HepG2 (cell line): ENCODE results near the gene SLCO4A1. TPM values are rescaled to one million over a fixed set of nuclear protein-coding genes. Genes with fewer than 3 reads are reported as not detected.

Experiments
- ADNP ChIP-seq: sonication (generic); formaldehyde crosslinking; IDR thresholded peaks from 2 replicates; pipeline ENCODE4 v1.4.0; 2020; ENCODE audit warnings: missing genetic modification reagents
- ATF2 ChIP-seq: sonication (generic); formaldehyde crosslinking; IDR thresholded peaks from 2 replicates; pipeline ENCODE4 v1.4.0; 2020; ENCODE audit warnings: missing genetic modification reagents
- CCDC6 ChIP-seq: sonication (generic); formaldehyde crosslinking; IDR thresholded peaks from 2 replicates; pipeline ENCODE4 v1.8.1; 2022; ENCODE audit warnings: mild to moderate bottlenecking, missing genetic modification reagents, moderate library complexity
- ETV6 ChIP-seq: sonication (generic); formaldehyde crosslinking; conservative IDR thresholded peaks from 2 replicates; pipeline ENCODE4 v1.4.0; 2020; ENCODE audit warnings: missing genetic modification reagents
- HHEX ChIP-seq: IDR thresholded peaks from 2 replicates; pipeline ENCODE4 v1.6.1; 2016; ENCODE audit warnings: control low read depth
- KAT8 ChIP-seq: IDR thresholded peaks from 2 replicates; pipeline ENCODE4 v1.6.1; 2016; ENCODE audit warnings: missing genetic modification reagents, missing compliant biosample characterization
- PATZ1 ChIP-seq: sonication (generic); formaldehyde crosslinking; IDR thresholded peaks from 2 replicates; pipeline ENCODE4 v1.4.0; 2020; ENCODE audit warnings: missing genetic modification reagents
- PRDM10 ChIP-seq: sonication (generic); formaldehyde crosslinking; IDR thresholded peaks from 2 replicates; pipeline ENCODE4 v1.4.0; 2020; ENCODE audit warnings: low read depth, missing genetic modification reagents
- SNAPC4 ChIP-seq: sonication (generic); formaldehyde crosslinking; IDR thresholded peaks from 2 replicates; pipeline ENCODE4 v1.4.0; 2020; ENCODE audit warnings: mild to moderate bottlenecking, missing genetic modification reagents
- TSC22D2 ChIP-seq: sonication (generic); formaldehyde crosslinking; IDR thresholded peaks from 2 replicates; pipeline ENCODE4 v1.5.1; 2020; ENCODE audit warnings: missing genetic modification reagents, mild to moderate bottlenecking, borderline replicate concordance
- ZFY ChIP-seq: sonication (generic); formaldehyde crosslinking; IDR thresholded peaks from 2 replicates; pipeline ENCODE4 v1.4.0; 2020; ENCODE audit warnings: missing genetic modification reagents
- ZNF124 ChIP-seq: sonication (generic); formaldehyde crosslinking; IDR thresholded peaks from 2 replicates; pipeline ENCODE4 v1.4.0; 2020; ENCODE audit warnings: missing genetic modification reagents
- ZNF143 ChIP-seq: sonication (generic); formaldehyde crosslinking; IDR thresholded peaks from 2 replicates; pipeline ENCODE4 v1.4.0; 2020; ENCODE audit warnings: missing genetic modification reagents
- ZNF280B ChIP-seq: sonication (generic); formaldehyde crosslinking; IDR thresholded peaks from 2 replicates; pipeline ENCODE4 v1.5.0; 2020; ENCODE audit warnings: missing genetic modification reagents, mild to moderate bottlenecking, borderline replicate concordance
- ZNF567 ChIP-seq: sonication (generic); formaldehyde crosslinking; IDR thresholded peaks from 2 replicates; pipeline ENCODE4 v1.8.1; 2023; ENCODE audit warnings: mild to moderate bottlenecking, missing genetic modification reagents, borderline replicate concordance
- polyA plus RNA-seq, 8 experiments: library from polyadenylated mRNA; depleted of rRNA in 3 of 8; stranded (reverse) in 7 of 8; unstranded in 1 of 8; fragments of >200 nt; fragmentation: Illumina TruSeq in 4 of 8; extraction: Trizol in 4 of 8; gene quantifications; 2 replicates each; pipeline versions ENCODE4 v1.2.1 to v1.2.3, GENCODE V29; 2011 to 2016; ENCODE audit warnings: low read depth in 4 of 8, missing spikeins in 1 of 8, mixed read lengths in 1 of 8; ENCODE audit not compliant: insufficient read depth in 1 of 8
- total RNA-seq, 5 experiments: library from RNA; depleted of rRNA; stranded (reverse); fragments of >200 nt; fragmentation: Illumina TruSeq; extraction: Trizol; gene quantifications; 2 replicates each; pipeline ENCODE4 v1.2.3, GENCODE V29; 2016; ENCODE audit warnings: low read depth in 1 of 5

The SLCO4A1 gene
- total and polyA plus RNA-seq, 2 of the 13 experiments (the other 11 are each of a cell fraction or from before 2014, with no cell fraction given): 55.5 to 112 TPM

GRCh38 chr20:62668441-62669027 lies 26.2 kb downstream of the SLCO4A1 start (continued):
- TF ChIP-seq SNAPC4 (CRISPR knock-in tag) (no peak), ADNP (CRISPR knock-in tag) (0 out of 2 replicates have a peak, but pooled peaks have one; percentile 75), HHEX (CRISPR knock-in tag) (0 out of 2 replicates have a peak, but pooled peaks have one; percentile 57), ATF2 (peak; percentile 71; the same call in 1 of the 2 replicates), ZNF280B (CRISPR knock-in tag) (no peak; the same call in 1 of the 2 replicates), ZNF124 (CRISPR knock-in tag) (0 out of 2 replicates have a peak, but pooled peaks have one; percentile 42), KAT8 (CRISPR knock-in tag) (0 out of 2 replicates have a peak, but pooled peaks have one; percentile 39), ZNF567 (CRISPR knock-in tag) (peak; percentile 90; the same call in 1 of the 2 replicates), ZFY (CRISPR knock-in tag) (peak; percentile 20; the same call in 1 of the 2 replicates), ZNF143 (peak; percentile 63), PRDM10 (peak; percentile 50; the same call in 1 of the 2 replicates), TSC22D2 (CRISPR knock-in tag) (no peak), CCDC6 (CRISPR knock-in tag) (peak; percentile 50; the same call in 1 of the 2 replicates), ETV6 (CRISPR knock-in tag) (0 out of 2 replicates have a peak, but pooled peaks have one; percentile 60), PATZ1 (CRISPR knock-in tag) (peak; percentile 54; the same call in 1 of the 2 replicates)
